Stimulated activated CD4-positive, alpha-beta T cell treated with anti-CD3 and anti-CD28 coated beads, Interleukin-12 subunit alpha, Interleukin-12 subunit beta, amount 100 ng/mL, for 4 hours (primary cell): ENCODE measurements around the gene ZBTB42.
A peak's percentile ranks its signal among the peaks of the same experiment; 100 is the strongest.

Experiments used
- DNase-seq: peaks from one replicate; pipeline ENCODE4 v3.0.0-alpha.2; 2020

The ZBTB42 gene

DNA sequence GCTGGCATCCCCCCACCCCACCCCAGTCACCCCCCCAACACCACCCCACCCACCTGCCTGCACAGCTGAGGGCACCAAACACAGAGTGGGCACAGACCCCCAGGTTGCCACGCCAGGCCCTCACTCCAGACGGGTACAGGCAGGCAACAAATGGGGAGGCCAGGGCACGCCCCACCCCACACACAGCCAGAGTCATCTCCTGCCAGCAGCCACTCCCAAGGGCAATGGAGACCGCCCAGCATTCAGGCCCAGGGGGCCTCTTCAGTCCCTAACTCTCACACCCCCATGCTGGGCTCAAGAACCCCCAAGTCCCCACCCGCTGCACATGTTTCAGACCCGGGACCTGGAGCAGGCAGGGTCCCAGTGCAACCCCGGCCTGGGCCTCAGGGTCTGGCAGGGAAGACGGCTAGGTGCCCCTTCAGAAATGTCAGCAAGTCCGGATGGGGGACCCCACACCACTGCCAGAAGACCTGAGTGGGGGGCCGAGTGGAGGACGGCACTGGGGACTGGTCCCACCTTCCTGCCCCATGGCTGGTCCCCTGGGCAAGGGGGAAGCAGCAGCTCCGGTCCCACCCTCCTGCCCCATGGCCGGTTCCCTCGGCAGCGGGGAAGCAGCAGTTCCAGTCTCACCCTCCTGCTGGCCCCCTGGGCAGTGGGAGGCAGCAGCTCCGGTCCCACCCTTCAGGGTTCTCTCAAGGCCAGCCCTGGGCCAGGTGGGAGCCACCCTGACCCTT, 17.2 kb upstream of the ZBTB42 start:
- no peak for DNase-seq

GRCh38 chr14:104784218-104784568, 16.7 kb upstream of the ZBTB42 start:
- DNase-seq, result no peak

GRCh38 chr14:104784846-104785707, 15.8 kb upstream of the ZBTB42 start:
- no peak for DNase-seq

DNA sequence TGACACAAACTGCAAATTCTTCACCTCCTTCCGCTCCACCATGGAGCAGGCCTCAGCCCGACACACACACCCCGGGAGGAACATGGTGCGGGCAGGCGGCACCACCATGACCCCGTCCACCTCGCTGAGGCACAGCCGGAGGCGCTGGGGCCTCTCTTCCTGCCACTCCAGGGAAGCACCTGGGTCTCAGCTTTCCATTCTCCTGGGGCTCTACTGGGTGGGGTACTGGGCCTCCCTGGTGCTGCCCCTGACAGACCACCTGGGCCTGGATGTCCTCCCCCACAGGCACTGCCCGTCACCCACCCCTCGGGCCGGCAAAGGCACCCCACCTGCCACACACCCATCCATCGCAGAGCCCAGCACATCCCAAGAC, 15.2 kb upstream of the ZBTB42 start:
- DNase-seq, result no peak

DNA sequence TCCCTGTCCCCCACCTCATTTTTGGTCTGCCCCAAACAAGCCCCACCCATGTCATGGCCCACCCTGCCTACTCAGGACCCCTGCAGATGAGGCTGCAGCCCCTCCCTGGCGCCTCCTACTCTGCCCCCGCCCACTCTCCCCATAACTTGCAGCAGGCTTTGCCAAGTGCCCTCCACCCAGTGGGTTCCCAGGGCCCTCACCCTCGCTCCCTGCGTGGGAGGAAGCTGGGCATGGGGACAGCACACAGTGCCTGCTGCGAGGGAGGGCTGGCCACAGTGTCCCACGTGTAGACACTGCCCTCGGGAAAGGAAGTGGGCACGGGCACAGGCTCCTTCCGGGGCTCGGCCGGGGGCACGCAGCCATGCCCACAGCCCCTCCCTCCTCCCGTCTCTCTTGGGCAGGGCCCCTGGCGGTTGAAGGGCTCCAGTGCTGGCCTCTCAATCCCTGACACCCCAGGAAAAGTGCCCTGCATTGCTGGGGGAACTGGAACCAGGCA, 14.8 kb upstream of the ZBTB42 start:
- no peak for DNase-seq

DNA sequence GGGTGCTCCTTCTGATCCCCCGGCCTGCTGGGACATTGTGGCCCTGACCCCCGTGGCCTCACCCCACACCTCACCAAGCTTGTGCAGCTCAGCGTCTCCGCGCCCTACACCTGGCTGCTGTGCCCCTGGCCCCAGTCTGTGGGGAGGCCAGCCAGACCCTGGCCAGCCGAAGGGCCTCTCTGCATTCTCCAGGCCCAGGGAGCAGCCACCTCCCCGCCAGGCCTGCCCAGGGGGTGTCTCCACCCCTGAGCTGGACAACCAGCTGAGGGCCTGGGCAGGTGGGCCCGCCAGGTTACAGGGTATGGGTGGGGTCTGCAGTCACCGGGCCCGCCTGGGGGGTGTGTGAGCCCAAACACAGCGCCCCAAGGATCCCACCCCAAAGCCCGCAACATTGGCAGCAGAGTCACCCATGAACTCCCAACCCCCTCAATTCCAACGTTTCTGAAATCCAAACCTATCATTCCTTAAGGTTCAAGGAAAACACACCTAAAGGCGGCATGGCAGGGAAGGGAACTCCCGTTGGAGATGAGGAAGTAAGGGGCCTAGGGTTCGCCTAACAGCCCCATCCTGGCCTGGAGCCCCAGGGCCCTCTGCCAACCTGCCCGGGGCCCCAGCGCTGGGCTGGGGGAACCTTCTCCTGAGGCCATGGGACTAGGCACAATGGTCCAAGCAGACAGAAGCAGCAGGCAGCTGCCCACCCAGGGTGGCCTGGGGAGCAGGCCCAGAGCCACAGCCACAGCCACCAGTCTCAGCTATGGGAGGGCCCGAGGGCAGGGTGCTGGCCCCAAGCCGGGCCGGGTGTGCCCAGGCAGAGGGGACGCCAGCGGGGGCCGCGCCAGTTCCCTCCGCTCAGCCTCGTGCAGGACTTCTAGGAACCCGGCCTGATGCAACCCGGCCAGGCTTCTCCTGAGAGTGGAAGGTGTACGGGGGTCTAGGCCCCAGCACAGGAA, 13.9 kb upstream of the ZBTB42 start:
- DNase-seq, result no peak

DNA sequence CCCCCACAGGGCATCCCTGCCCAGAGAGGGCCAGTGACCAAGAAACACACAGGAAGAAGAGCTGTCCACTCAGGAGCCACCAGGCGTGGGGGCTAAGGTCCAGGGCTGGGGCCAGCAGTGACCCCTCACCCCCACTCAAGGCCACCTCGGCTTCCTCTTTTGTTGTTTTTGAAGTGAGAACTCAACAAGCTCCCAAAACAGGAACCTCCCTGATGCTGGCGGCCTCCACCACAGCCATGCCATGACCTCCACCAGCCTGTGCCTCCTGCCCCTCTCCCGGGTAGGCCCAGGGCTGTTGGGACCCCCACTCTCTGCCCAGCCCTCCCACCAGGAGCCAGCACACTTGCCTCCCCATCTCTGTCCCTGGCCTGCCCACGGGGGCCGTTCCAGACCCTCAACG, 13.2 kb upstream of the ZBTB42 start:
- DNase-seq, result no peak

GRCh38 chr14:104788161-104788818, 12.6 kb upstream of the ZBTB42 start:
- no peak for DNase-seq

DNA sequence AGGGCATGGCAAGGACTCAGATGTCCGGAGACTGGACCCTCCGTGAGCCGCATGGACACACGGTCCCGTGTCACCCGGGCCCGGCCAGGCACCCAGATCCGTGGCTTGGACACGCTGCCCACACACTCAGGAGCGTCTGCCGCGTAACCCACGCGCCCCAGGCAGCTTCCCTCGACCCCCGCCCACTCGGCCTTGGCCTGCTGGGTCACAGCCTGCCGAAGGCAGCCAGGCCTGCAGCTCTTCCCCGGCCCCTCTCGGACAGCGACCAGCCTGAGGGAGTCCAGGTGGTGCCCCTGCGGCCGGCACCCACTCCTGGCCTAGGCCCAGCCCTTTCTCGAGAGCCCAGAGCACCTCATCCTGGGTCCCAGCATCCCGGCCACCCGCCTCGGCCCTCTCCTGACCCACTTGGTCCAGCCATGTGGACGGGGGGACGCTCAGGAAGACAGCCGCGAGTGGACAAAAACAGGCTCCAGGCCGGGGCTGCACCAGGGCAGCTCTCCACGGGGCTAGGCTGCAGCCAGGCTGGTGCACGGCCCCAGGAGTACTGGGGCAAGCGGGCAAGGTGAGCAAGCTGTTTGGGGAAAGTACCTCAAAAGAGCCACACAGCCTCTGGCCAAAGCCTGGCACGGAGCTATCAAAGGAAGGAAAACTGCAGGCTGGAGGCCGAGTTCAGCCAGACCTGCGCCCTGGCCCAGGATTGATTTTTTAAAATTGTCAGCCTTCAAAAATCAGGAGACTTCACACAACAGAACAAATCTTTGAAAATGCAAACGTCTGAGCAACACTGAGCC, 11.8 kb upstream of the ZBTB42 start:
- no peak for DNase-seq

- no peak for DNase-seq
Observed at GRCh38 chr14:104789752-104790743, 10.9 kb upstream of the ZBTB42 start.

GRCh38 chr14:104791425-104791824, 9.5 kb upstream of the ZBTB42 start:
- no peak for DNase-seq

DNA sequence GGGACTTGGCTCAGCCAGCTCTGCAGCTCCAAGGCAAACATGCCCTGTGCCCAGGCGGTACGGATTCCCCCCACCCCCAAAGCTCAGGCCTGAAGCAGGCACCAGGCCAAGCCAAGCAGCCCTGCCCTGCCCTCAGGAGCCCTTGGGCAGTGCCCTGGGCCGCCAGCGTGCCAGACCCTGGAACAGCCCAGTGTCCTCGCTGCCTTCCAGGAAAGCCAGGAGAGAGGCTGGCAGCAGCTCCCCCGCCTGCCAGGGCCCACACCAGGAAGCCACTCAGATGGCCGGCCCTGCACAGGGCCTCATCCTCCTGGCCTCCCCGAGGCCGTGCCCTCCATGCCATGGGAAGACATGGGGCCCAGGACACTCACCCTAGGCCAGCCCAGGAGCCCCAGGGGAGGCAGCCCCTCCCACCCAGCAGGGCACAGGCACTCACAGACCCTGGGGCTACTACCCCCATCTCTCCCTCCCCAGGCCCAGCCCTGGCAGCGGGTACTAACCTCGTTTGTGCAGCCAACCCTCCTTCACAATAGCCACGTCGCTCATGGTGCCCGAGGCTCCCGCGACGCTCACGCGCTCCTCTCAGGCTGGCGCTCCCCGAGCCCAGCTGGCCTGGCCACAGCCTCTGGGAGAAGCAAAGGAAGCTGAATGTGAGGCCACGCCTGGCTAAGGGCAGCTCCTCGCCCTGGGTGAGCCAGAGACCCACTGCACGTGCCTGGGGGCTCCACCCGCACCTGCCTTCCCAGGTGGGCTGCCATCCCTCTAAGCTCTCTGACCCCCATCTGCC, 8.6 kb upstream of the ZBTB42 start:
- no peak for DNase-seq

DNA sequence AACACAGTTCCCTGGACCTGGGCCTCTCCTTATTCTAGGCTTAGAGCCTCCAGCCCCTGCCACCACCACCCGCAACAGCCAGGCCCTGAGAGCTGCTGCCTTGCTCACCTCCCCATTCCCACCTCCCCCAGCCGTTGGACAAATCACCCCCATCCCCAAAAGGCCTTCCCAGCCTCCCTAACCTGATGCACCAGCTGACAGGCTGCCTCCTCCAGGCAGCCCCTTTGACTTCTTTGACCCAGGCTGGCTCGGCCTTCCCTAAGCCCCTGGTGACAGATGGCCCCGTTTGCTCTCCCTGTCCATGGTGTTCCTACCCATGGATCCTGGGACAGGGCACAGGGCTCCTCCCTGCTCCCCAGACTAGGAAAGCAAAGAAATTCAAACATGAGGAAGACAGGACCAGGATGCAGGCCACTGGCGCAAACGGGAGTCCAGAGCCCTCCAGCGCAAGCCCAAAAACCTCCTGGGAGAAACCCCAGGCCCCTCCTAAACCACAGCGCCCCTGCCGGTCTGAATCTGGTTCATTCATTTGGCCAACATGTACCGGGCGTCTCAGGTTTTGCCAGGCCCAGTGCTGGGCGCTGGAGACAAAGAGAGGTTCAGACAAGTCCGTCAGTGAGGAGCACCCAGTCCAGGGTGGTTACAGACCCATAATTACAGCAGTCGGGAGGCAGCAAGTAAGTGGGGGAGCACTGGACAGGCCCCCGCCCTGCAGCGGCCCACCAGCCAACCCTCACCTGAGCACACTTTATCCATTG, 7.8 kb upstream of the ZBTB42 start:
- DNase-seq, result no peak

GRCh38 chr14:104793703-104793959, 7.3 kb upstream of the ZBTB42 start:
- no peak for DNase-seq

DNA sequence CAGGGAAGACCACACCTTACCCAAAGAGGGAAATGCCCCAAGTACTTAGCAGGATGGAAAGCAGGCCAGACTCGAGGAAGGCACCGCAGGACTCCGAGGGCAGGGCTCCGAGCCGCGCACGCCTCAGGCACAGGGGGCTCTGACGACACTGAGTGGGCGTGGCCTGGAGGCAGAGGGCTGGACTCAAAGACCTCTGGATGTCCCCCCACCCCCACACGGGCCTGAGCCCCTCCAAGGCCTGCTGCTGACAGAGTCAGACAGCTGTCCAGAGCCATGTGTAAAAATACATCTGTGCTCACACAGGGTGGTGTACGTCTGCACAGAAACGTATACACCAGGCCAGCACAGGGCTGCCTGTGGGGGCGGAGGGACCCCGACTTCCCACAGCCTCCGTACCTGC, 6.8 kb upstream of the ZBTB42 start:
- peak; percentile 45 for DNase-seq

- no peak for DNase-seq
Observed at GRCh38 chr14:104794631-104794992, 6.3 kb upstream of the ZBTB42 start.

DNA sequence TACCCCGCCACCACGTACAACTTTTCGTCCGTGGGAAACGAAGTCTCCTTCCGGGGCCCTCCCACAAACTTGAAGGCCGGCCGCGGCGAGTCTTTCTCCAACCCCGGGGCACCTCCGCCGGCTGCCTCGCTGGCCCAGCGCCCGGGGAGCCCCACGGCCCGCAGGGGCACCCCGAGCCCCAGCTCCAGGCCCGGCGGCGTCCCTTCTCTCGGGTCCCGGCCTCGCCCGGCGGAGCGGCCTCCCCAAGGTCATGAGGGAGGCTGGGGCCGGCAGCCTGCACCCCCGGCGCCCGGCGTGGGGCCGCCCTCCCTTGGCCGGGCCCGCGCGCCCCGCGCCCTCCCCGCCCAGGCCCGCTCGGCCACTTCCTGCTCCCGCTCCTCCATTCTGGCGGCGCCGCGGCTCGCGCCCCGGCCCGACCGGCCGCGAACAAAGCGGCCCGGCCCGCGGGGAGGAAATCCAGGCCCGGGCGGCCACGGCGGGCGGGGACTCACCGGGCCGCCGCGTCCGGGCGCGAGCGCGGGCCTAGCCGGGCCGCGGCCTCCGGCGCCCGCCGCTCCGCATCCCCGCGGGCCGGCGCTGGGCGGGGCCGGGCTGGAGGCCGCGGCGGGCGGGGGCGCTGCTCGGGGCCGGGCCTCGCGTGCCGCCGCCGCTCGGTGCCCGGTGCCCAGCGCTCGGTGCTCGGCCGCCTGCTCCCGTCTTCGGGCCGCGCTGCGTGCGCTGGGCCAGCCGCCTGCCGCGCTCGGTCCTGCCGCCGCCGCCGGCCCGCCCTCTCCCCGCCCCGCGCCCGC, 5.7 kb upstream of the ZBTB42 start, which contains the start of gene AKT1:
Gene AKT1, minus strand, starts transcription at position 756 of the 788 bp plus-strand sequence. CDS start 3,105 bp downstream, outside the sequence.
- DNase-seq, result no peak
